ENCODE measurements around the gene FLACC1. TPM values are rescaled to one million over a fixed set of nuclear protein-coding genes. Genes with fewer than 3 reads are reported as not detected.

Gene FLACC1
- total and polyA plus RNA-seq, 4 donors: 0.09 to 7.1 (median 1.1) TPM

GRCh38 chr2:201403880-201404279 lies 46.7 kb upstream of the FLACC1 start:
- no peak for TF ChIP-seq HNF4G (IDR thresholded peaks at IDR 0.05)
- Histone ChIP-seq H3K9me3 (ENCODE audit: control insufficient read depth in 4 of 4, low read length in 3 of 4) (no peaks in the 10 kb centered on the region), H3K27me3 (ENCODE audit: control insufficient read depth in 4 of 4, insufficient read depth in 4 of 4, low read length in 3 of 4) (no peaks in the 10 kb centered on the region), H3K36me3 (ENCODE audit: control insufficient read depth in 4 of 4, insufficient read depth in 3 of 4, low read depth in 1 of 4, low read length in 3 of 4) (peaks cover 0 to 2% (median under 1%) of the 10 kb centered on the region in 4 donors), H3K4me1 (ENCODE audit: control insufficient read depth in 4 of 4, insufficient read depth in 4 of 4, low read length in 3 of 4) (peaks cover 5 to 10% (median 7%) of the 10 kb centered on the region in 4 donors), H3K4me3 (ENCODE audit: low read depth in 1 of 3, low read length in 3 of 3) (no peak overlapping the region), H3K27ac (ENCODE audit: low read depth in 1 of 2, low read length in 2 of 2) (no peak overlapping the region), H3K9ac (ENCODE audit: low read depth in 1 of 2, low read length in 2 of 2) (no peak overlapping the region)
- DNase-seq (ENCODE audit: low spot score): no peak
- WGBS: 87% methylated on average over 3 of the region's 3 CpGs

- H3K4me1 ChIP-seq (ENCODE audit: control insufficient read depth in 4 of 4, insufficient read depth in 4 of 4, low read length in 3 of 4): peaks cover 5 to 10% (median 7%) of the 10 kb centered on the region in 4 donors
- H3K9ac ChIP-seq (ENCODE audit: low read depth in 1 of 2, low read length in 2 of 2): no peak overlapping the region
- no peaks in the 10 kb centered on the region for H3K27me3 ChIP-seq (ENCODE audit: control insufficient read depth in 4 of 4, insufficient read depth in 4 of 4, low read length in 3 of 4)
- no peaks in the 10 kb centered on the region for H3K9me3 ChIP-seq (ENCODE audit: control insufficient read depth in 4 of 4, low read length in 3 of 4)
- H3K36me3 ChIP-seq (ENCODE audit: control insufficient read depth in 4 of 4, insufficient read depth in 3 of 4, low read depth in 1 of 4, low read length in 3 of 4): peaks cover 1 to 5% (median 2%) of the 10 kb centered on the region in 4 donors
- H3K4me3 ChIP-seq (ENCODE audit: low read depth in 1 of 3, low read length in 3 of 3): no peak overlapping the region
- TF ChIP-seq FOXA1 (IDR thresholded peaks at IDR 0.05) (no peak), RAD21 (IDR thresholded peaks at IDR 0.05) (no peak), RXRA (IDR thresholded peaks at IDR 0.05) (no peak), TAF1 (conservative IDR thresholded peaks at IDR 0.05) (no peak)
- DNase-seq (ENCODE audit: low spot score): no peak
- H3K27ac ChIP-seq (ENCODE audit: low read depth in 1 of 2, low read length in 2 of 2): no peak overlapping the region
- WGBS: 85% methylated on average over 6 of the region's 6 CpGs
These were observed 45.8 kb upstream of the FLACC1 start for GRCh38 chr2:201402651-201403562.

DNA sequence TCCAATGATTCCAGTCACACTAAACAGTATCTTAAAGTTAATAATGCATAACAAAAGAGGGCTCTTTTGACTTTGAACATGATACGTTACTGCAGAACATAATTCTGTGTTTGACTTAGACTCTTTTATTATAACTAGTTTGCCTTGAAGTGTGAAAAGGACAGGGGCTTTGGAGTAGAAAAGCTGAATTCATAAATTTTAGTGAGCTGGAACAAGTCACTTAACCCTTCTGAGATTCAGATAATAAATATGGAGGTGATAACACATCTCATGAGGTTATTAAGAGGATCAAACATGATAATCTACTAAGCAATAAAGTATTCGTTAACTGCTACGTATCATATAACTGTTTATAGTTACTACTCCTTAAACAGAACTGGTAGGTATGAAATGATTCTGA lies 44.7 kb upstream of the FLACC1 start:
- Histone ChIP-seq H3K4me3 (ENCODE audit: low read depth in 1 of 3, low read length in 3 of 3) (no peak overlapping the region), H3K9ac (ENCODE audit: low read depth in 1 of 2, low read length in 2 of 2) (no peak overlapping the region), H3K27me3 (ENCODE audit: control insufficient read depth in 4 of 4, insufficient read depth in 4 of 4, low read length in 3 of 4) (no peaks in the 10 kb centered on the region), H3K9me3 (ENCODE audit: control insufficient read depth in 4 of 4, low read length in 3 of 4) (no peaks in the 10 kb centered on the region), H3K36me3 (ENCODE audit: control insufficient read depth in 4 of 4, insufficient read depth in 3 of 4, low read depth in 1 of 4, low read length in 3 of 4) (peaks cover 1 to 12% (median 7%) of the 10 kb centered on the region in 4 donors), H3K4me1 (ENCODE audit: control insufficient read depth in 4 of 4, insufficient read depth in 4 of 4, low read length in 3 of 4) (peaks cover 3 to 5% (median 4%) of the 10 kb centered on the region in 4 donors), H3K27ac (ENCODE audit: low read depth in 1 of 2, low read length in 2 of 2) (no peak overlapping the region)
- no peak for DNase-seq (ENCODE audit: low spot score)
- WGBS: 91% methylated on average over 3 of the region's 3 CpGs
- TF ChIP-seq RXRA (IDR thresholded peaks at IDR 0.05) (no peak), MAX (IDR thresholded peaks at IDR 0.05) (no peak), TAF1 (conservative IDR thresholded peaks at IDR 0.05) (no peak), SP1 (IDR thresholded peaks at IDR 0.05) (no peak), HNF4A (conservative IDR thresholded peaks at IDR 0.05) (no peak), FOXA2 (IDR thresholded peaks at IDR 0.05) (no peak), ZBTB33 (IDR thresholded peaks at IDR 0.05) (no peak), GABPA (IDR thresholded peaks at IDR 0.05 in 1 of 2, conservative IDR thresholded peaks at IDR 0.05 in 1 of 2) (no peak), FOXA1 (IDR thresholded peaks at IDR 0.05) (no peak), HNF4G (IDR thresholded peaks at IDR 0.05) (no peak), RAD21 (IDR thresholded peaks at IDR 0.05) (no peak), JUND (IDR thresholded peaks at IDR 0.05) (no peak), EGR1 (IDR thresholded peaks at IDR 0.05; ENCODE audit: low read depth in 2 of 2) (no peak), YY1 (IDR thresholded peaks at IDR 0.05) (no peak), CTCF (IDR thresholded peaks at IDR 0.05; ENCODE audit: low read depth, low read length, missing input control) (no peak)
- TF ChIP-seq, protein P1, sequence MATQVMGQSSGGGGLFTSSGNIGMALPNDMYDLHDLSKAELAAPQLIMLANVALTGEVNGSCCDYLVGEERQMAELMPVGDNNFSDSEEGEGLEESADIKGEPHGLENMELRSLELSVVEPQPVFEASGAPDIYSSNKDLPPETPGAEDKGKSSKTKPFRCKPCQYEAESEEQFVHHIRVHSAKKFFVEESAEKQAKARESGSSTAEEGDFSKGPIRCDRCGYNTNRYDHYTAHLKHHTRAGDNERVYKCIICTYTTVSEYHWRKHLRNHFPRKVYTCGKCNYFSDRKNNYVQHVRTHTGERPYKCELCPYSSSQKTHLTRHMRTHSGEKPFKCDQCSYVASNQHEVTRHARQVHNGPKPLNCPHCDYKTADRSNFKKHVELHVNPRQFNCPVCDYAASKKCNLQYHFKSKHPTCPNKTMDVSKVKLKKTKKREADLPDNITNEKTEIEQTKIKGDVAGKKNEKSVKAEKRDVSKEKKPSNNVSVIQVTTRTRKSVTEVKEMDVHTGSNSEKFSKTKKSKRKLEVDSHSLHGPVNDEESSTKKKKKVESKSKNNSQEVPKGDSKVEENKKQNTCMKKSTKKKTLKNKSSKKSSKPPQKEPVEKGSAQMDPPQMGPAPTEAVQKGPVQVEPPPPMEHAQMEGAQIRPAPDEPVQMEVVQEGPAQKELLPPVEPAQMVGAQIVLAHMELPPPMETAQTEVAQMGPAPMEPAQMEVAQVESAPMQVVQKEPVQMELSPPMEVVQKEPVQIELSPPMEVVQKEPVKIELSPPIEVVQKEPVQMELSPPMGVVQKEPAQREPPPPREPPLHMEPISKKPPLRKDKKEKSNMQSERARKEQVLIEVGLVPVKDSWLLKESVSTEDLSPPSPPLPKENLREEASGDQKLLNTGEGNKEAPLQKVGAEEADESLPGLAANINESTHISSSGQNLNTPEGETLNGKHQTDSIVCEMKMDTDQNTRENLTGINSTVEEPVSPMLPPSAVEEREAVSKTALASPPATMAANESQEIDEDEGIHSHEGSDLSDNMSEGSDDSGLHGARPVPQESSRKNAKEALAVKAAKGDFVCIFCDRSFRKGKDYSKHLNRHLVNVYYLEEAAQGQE (IDR thresholded peaks at IDR 0.05): no peak
